ENCODE measurements around the gene ARHGAP44.

The ARHGAP44 gene

DNA sequence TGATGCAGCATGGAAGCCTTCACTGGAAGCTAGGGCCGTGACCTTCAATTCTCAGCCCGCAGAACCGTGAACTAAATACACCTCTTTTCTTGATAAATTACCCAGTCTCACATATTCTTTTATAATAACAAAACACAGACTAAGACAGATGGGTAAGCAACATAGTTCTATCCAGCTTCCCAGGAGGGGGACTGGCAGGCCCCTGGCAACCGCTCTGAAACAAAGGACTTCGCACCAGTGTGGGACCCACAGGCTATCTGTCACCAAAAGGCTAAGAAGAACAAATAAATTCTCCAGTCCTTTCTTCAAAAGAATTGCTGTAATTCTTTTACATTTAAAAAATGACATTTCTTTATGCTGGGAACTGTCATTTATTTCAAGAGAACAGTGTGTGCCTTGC is 209.6 kb downstream of the ARHGAP44 start:
- Histone ChIP-seq H3K9me2 (replicated peaks; ENCODE audit: low read depth, low read length) (no peaks in the 10 kb centered on the region), H3K36me3 (ENCODE audit: insufficient read depth, low read length) (peaks cover 89% of the 10 kb centered on the region; the same call in 1 of the 2 replicates), H3K4me1 (ENCODE audit: insufficient read depth, low read length, poor library complexity, severe bottlenecking) (no peaks in the 10 kb centered on the region), H3K9ac (ENCODE audit: low read depth, low read length, poor library complexity, severe bottlenecking) (no peak overlapping the region), H3K4me3 (ENCODE audit: low read length, poor library complexity, severe bottlenecking) (no peak overlapping the region), H2AFZ (ENCODE audit: low read length) (no peak overlapping the region), H3F3A (ENCODE audit: low read depth) (no peaks in the 10 kb centered on the region), H4K20me1 (ENCODE audit: insufficient read depth, low read length, poor library complexity, severe bottlenecking) (peaks cover 5% of the 10 kb centered on the region), H3K4me2 (ENCODE audit: low read depth, low read length, poor library complexity, severe bottlenecking) (no peak overlapping the region), H3K9me3 (ENCODE audit: insufficient read depth, low read depth, low read length) (no peaks in the 10 kb centered on the region), H3K27me3 (ENCODE audit: insufficient read depth, low read length, poor library complexity, severe bottlenecking) (no peaks in the 10 kb centered on the region), H3K79me2 (ENCODE audit: insufficient read depth, low read length) (no peaks in the 10 kb centered on the region)
- no peak for TF ChIP-seq EZH2phosphoT487 (IDR thresholded peaks at IDR 0.05; ENCODE audit: borderline replicate concordance)
- TF ChIP-seq, protein P1, sequence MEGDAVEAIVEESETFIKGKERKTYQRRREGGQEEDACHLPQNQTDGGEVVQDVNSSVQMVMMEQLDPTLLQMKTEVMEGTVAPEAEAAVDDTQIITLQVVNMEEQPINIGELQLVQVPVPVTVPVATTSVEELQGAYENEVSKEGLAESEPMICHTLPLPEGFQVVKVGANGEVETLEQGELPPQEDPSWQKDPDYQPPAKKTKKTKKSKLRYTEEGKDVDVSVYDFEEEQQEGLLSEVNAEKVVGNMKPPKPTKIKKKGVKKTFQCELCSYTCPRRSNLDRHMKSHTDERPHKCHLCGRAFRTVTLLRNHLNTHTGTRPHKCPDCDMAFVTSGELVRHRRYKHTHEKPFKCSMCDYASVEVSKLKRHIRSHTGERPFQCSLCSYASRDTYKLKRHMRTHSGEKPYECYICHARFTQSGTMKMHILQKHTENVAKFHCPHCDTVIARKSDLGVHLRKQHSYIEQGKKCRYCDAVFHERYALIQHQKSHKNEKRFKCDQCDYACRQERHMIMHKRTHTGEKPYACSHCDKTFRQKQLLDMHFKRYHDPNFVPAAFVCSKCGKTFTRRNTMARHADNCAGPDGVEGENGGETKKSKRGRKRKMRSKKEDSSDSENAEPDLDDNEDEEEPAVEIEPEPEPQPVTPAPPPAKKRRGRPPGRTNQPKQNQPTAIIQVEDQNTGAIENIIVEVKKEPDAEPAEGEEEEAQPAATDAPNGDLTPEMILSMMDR (conservative IDR thresholded peaks at IDR 0.05; ENCODE audit: low read length) = no peak

DNA sequence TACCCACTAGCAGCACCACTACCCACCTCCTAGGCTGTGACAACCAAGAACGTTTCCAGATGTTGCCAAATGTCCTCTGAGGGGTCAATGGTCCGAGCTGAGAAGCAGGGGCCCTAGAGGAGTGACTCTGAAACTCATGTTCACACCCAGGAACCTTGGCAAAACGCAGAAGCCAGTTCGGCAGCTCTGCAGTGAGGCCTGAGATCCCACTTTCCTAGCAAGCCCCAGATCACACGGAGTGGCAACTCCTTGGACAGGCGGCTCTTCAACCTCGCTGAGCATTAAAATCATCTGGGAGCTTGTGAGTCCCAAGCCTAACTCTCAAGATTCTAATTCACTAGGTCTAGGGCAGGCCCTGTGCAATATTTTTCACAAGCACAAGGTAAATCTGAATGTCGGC is 211.3 kb downstream of the ARHGAP44 start:
- H3K4me2 ChIP-seq (ENCODE audit: low read depth, low read length, poor library complexity, severe bottlenecking) = no peak overlapping the region
- peaks cover 5% of the 10 kb centered on the region for H4K20me1 ChIP-seq (ENCODE audit: insufficient read depth, low read length, poor library complexity, severe bottlenecking)
- TF ChIP-seq, protein P1 (conservative IDR thresholded peaks at IDR 0.05; ENCODE audit: low read length) = no peak
- TF ChIP-seq EZH2phosphoT487 (IDR thresholded peaks at IDR 0.05; ENCODE audit: borderline replicate concordance) = no peak
- no peaks in the 10 kb centered on the region for H3K9me2 ChIP-seq (replicated peaks; ENCODE audit: low read depth, low read length)
- no peaks in the 10 kb centered on the region for H3K79me2 ChIP-seq (ENCODE audit: insufficient read depth, low read length)
- no peaks in the 10 kb centered on the region for H3K4me1 ChIP-seq (ENCODE audit: insufficient read depth, low read length, poor library complexity, severe bottlenecking)
- H3F3A ChIP-seq (ENCODE audit: low read depth) = no peaks in the 10 kb centered on the region
- no peaks in the 10 kb centered on the region for H3K9me3 ChIP-seq (ENCODE audit: insufficient read depth, low read depth, low read length)
- no peak overlapping the region for H3K9ac ChIP-seq (ENCODE audit: low read depth, low read length, poor library complexity, severe bottlenecking)
- no peaks in the 10 kb centered on the region for H3K27me3 ChIP-seq (ENCODE audit: insufficient read depth, low read length, poor library complexity, severe bottlenecking)
- H2AFZ ChIP-seq (ENCODE audit: low read length) = no peak overlapping the region
- H3K36me3 ChIP-seq (ENCODE audit: insufficient read depth, low read length) = peaks cover 88% of the 10 kb centered on the region; the same call in 1 of the 2 replicates
- H3K4me3 ChIP-seq (ENCODE audit: low read length, poor library complexity, severe bottlenecking) = no peak overlapping the region

DNA sequence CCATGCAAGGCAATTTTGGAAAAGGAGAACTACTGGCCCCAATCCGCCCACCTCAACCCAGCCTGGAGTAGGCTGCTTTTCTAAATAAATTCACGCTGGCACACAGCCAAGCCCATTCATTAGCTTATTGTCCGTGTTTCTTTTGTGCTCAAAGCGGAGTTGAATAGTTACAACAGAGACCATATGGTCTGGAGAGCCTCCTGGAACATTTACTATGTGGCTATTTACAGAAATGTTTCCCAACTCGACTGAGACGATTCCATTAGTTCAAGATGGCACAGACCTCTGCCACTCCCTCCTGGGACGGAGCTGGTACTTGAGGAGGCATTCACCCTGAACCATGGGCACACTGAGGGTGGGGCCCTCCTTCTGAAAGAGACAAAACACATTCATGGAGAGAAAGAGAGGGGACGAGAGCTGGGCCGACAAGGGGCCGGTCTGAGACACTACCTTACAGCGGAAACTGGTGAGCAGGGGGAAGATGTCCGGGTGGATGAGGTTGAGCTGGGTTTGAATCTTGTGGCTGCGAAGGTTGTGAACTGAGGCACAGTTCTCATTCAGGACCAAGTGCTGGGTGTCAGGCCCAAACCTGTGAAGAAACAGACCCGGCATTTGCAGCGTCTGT is 212.8 kb downstream of the ARHGAP44 start:
- no peaks in the 10 kb centered on the region for H3K27me3 ChIP-seq (ENCODE audit: insufficient read depth, low read length, poor library complexity, severe bottlenecking)
- H3F3A ChIP-seq (ENCODE audit: low read depth) = no peaks in the 10 kb centered on the region
- no peak overlapping the region for H2AFZ ChIP-seq (ENCODE audit: low read length)
- H3K9ac ChIP-seq (ENCODE audit: low read depth, low read length, poor library complexity, severe bottlenecking) = no peak overlapping the region
- H3K4me2 ChIP-seq (ENCODE audit: low read depth, low read length, poor library complexity, severe bottlenecking) = no peak overlapping the region
- no peaks in the 10 kb centered on the region for H3K9me2 ChIP-seq (replicated peaks; ENCODE audit: low read depth, low read length)
- H4K20me1 ChIP-seq (ENCODE audit: insufficient read depth, low read length, poor library complexity, severe bottlenecking) = peaks cover 5% of the 10 kb centered on the region
- H3K4me1 ChIP-seq (ENCODE audit: insufficient read depth, low read length, poor library complexity, severe bottlenecking) = no peaks in the 10 kb centered on the region
- no peak overlapping the region for H3K4me3 ChIP-seq (ENCODE audit: low read length, poor library complexity, severe bottlenecking)
- H3K36me3 ChIP-seq (ENCODE audit: insufficient read depth, low read length) = peaks cover 76% of the 10 kb centered on the region; the same call in 1 of the 2 replicates
- no peaks in the 10 kb centered on the region for H3K79me2 ChIP-seq (ENCODE audit: insufficient read depth, low read length)
- no peak for TF ChIP-seq EZH2phosphoT487 (IDR thresholded peaks at IDR 0.05; ENCODE audit: borderline replicate concordance)
- TF ChIP-seq, protein P1 (conservative IDR thresholded peaks at IDR 0.05; ENCODE audit: low read length) = no peak
- H3K9me3 ChIP-seq (ENCODE audit: insufficient read depth, low read depth, low read length) = no peaks in the 10 kb centered on the region
